GM12878 (cell line): ENCODE measurements around the gene DLG2. TPM values are rescaled to one million over a fixed set of nuclear protein-coding genes. Genes with fewer than 3 reads are reported as not detected.

Source experiments
- ATAC-seq: fragments of 200-7000 bp; cut with Tn5 transposase; 3 replicates; pipeline ENCODE4 v1.9.1; 2020; ENCODE audit warnings: mild to moderate bottlenecking, moderate library complexity
- BruUV-seq: library from RNA; stranded (reverse); fragments of 400-500 nt; replicated peaks from 2 replicates; lab custom pipeline; 2021; lab: Mats Ljungman, UMichigan
- CTCF ChIA-PET: fragments of 300-600 bp; sonication (Branson Sonifier 250); formaldehyde crosslinking; extraction: SDS; loops from one replicate; lab custom pipeline; 2021; ENCODE audit warnings: inconsistent platforms; lab: Yijun Ruan, JAX
- POLR2A ChIA-PET: fragments of 350-600 bp; formaldehyde crosslinking; extraction: SDS; loops from one replicate; lab custom pipeline; 2021; ENCODE audit warnings: inconsistent platforms; lab: Charles Lee
- RAD21 ChIA-PET: fragments of 300-600 bp; sonication (Branson Sonifier 250); formaldehyde crosslinking; loops from one replicate; lab custom pipeline; 2023; ENCODE audit warnings: antibody characterized with exemption; ENCODE audit not compliant: unreplicated experiment; lab: Charles Lee
- SMC1A ChIA-PET: fragments of 300-600 bp; sonication (Branson Sonifier 250); formaldehyde crosslinking; loops from one replicate; lab custom pipeline; 2023; ENCODE audit not compliant: unreplicated experiment, uncharacterized antibody; lab: Charles Lee
- DNase-seq: peaks from one replicate; pipeline ENCODE4 v3.0.0-alpha.2; 2011; ENCODE audit warnings: low read depth, low spot score
- FAIRE-seq: peaks from 3 replicates; lab custom pipeline; 2011; peaks lifted over from hg19 to GRCh38; lab: Jason Lieb, UNC
- H2AFZ ChIP-seq: 2 replicates; pipeline ENCODE4 v1.6.0; 2011; ENCODE audit warnings: low read depth, low read length, control low read depth; ENCODE audit not compliant: control insufficient read depth
- H3K27ac ChIP-seq: 2 replicates; pipeline ENCODE4 v1.5.1; 2011; ENCODE audit warnings: control low read depth; ENCODE audit not compliant: control insufficient read depth, insufficient read depth
- H3K27me3 ChIP-seq, 2 experiments: replicated peaks in 1 of 2; 2 replicates each; pipeline versions ENCODE4 v1.6.0 to v1.6.1; 2011; ENCODE audit warnings: low read length in 1 of 2; ENCODE audit not compliant: control insufficient read depth in 2 of 2, insufficient read depth in 2 of 2
- H3K36me3 ChIP-seq, 2 experiments: 2 replicates each; pipeline ENCODE4 v1.5.1; 2011; ENCODE audit warnings: low read length in 1 of 2; ENCODE audit not compliant: control insufficient read depth in 2 of 2, insufficient read depth in 2 of 2
- H3K4me1 ChIP-seq: 2 replicates; pipeline ENCODE4 v1.6.1; 2011; ENCODE audit warnings: mild to moderate bottlenecking, low read length, moderate library complexity, mixed read lengths; ENCODE audit not compliant: control insufficient read depth, insufficient read depth
- H3K4me2 ChIP-seq: 2 replicates; pipeline ENCODE4 v1.6.0; 2011; ENCODE audit warnings: control low read depth; ENCODE audit not compliant: control insufficient read depth, insufficient read depth
- H3K4me3 ChIP-seq: fragments of 200-600 bp; sonication (generic); 2 replicates; pipeline ENCODE4 v1.5.1; 2016
- H3K79me2 ChIP-seq: 2 replicates; pipeline ENCODE4 v1.6.0; 2011; ENCODE audit warnings: low read length; ENCODE audit not compliant: control insufficient read depth, insufficient read depth
- H3K9ac ChIP-seq: 2 replicates; pipeline ENCODE4 v1.8.0; 2011; ENCODE audit warnings: low read length, control low read depth, mixed read lengths; ENCODE audit not compliant: control insufficient read depth, insufficient read depth
- H3K9me3 ChIP-seq: replicated peaks from 3 replicates; pipeline ENCODE4 v1.5.1; 2011; ENCODE audit warnings: mild to moderate bottlenecking, low read length; ENCODE audit not compliant: control insufficient read depth, insufficient read depth
- H4K20me1 ChIP-seq: 2 replicates; pipeline ENCODE4 v1.6.0; 2011; ENCODE audit not compliant: control insufficient read depth, insufficient read depth
- BHLHE40 ChIP-seq, 2 experiments: fragments of 450-650 bp in 1 of 2; IDR thresholded peaks; 2 replicates each; pipeline ENCODE4 v1.6.1; 2011 to 2017; ENCODE audit warnings: low read depth in 2 of 2, borderline replicate concordance in 1 of 2, improper control_type of control experiment in 1 of 2, low read length in 1 of 2, mild to moderate bottlenecking in 1 of 2
- FOXK2 ChIP-seq: fragments of 450-650 bp; IDR thresholded peaks from 2 replicates; pipeline ENCODE4 v1.6.1; 2017; ENCODE audit warnings: mild to moderate bottlenecking, moderate library complexity
- HCFC1 ChIP-seq: fragments of 150-350 bp; IDR thresholded peaks from 2 replicates; pipeline ENCODE4 v1.6.1; 2014; ENCODE audit warnings: low read length
- JUNB ChIP-seq: IDR thresholded peaks from 2 replicates; pipeline ENCODE4 v1.6.1; 2016; ENCODE audit warnings: antibody characterized with exemption, mild to moderate bottlenecking
- MTA3 ChIP-seq: IDR thresholded peaks from 2 replicates; pipeline ENCODE4 v1.6.1; 2012; ENCODE audit warnings: low read length, inconsistent platforms, borderline replicate concordance
- NBN ChIP-seq: fragments of 450-650 bp; IDR thresholded peaks from 2 replicates; pipeline ENCODE4 v1.6.1; 2016
- NFIC ChIP-seq: IDR thresholded peaks from 2 replicates; pipeline ENCODE4 v1.6.1; 2012; ENCODE audit warnings: low read depth, mild to moderate bottlenecking, inconsistent platforms, low read length, moderate library complexity
- NFYB ChIP-seq: IDR thresholded peaks from 2 replicates; pipeline ENCODE4 v1.6.1; 2011; ENCODE audit warnings: low read depth, mild to moderate bottlenecking, low read length, improper control_type of control experiment, moderate library complexity; ENCODE audit not compliant: insufficient read depth
- RAD51 ChIP-seq: fragments of 450-650 bp; IDR thresholded peaks from 2 replicates; pipeline ENCODE4 v1.6.1; 2016; ENCODE audit warnings: moderate library complexity, mild to moderate bottlenecking, inconsistent platforms
- SKIL ChIP-seq: fragments of 450-650 bp; IDR thresholded peaks from 2 replicates; pipeline ENCODE4 v1.6.1; 2017; ENCODE audit warnings: mild to moderate bottlenecking, low read depth, inconsistent platforms; ENCODE audit not compliant: poor library complexity, severe bottlenecking
- SMAD1 ChIP-seq: fragments of 450-650 bp; IDR thresholded peaks from 2 replicates; pipeline ENCODE4 v1.6.1; 2018; ENCODE audit warnings: mild to moderate bottlenecking, low read depth; ENCODE audit not compliant: partially characterized antibody
- SMARCA5 ChIP-seq: fragments of 450-650 bp; IDR thresholded peaks from 2 replicates; pipeline ENCODE4 v1.6.1; 2017; ENCODE audit warnings: mild to moderate bottlenecking
- WGBS: methylation state at CpG from one replicate; pipeline ENCODE4 v1.1.6; 2016; ENCODE audit warnings: low lambda C conversion rate; ENCODE audit not compliant: insufficient replicate concordance, insufficient coverage; ENCODE audit errors: missing lambda C conversion rate; 5-methylcytosine and 5-hydroxymethylcytosine counted together
- in situ Hi-C: fragments of 300-500 bp; cut with MboI; formaldehyde crosslinking; loops from 9 replicates; pipeline ENCODE4 v1.14.3; 2018; ENCODE audit warnings: mixed read lengths
- intact Hi-C: fragments of 100-400 bp; cut with micrococcal nuclease; formaldehyde crosslinking; loops from one replicate; pipeline ENCODE4 v1.14.2; 2022; ENCODE audit not compliant: unreplicated experiment
- polyA plus RNA-seq, 11 experiments: library from polyadenylated mRNA; depleted of rRNA in 4 of 11; unstranded in 6 of 11; stranded (reverse) in 5 of 11; fragments of >200 nt; fragmentation: Nextera tagmentation in 4 of 11; fragmentation: Illumina TruSeq in 1 of 11; extraction: Ambion mirVana in 4 of 11; extraction: Trizol in 1 of 11; gene quantifications; 1 replicate in 1 of 11; 2 replicates in 10 of 11; pipeline versions ENCODE4 v1.2.1 to v1.2.3, GENCODE V29; 2011 to 2016; ENCODE audit warnings: inconsistent platforms in 2 of 11, missing spikeins in 2 of 11, low read depth in 1 of 11
- total RNA-seq, 4 experiments: library from RNA; depleted of rRNA in 3 of 4; stranded (reverse); fragments of >200 nt in 3 of 4; fragmentation: Illumina TruSeq in 1 of 4; extraction: Trizol in 1 of 4; gene quantifications; 2 replicates each; pipeline versions ENCODE4 v1.2.1 to v1.2.3, GENCODE V29; 2013 to 2021

Gene DLG2
- total and polyA plus RNA-seq, 10 of the 15 experiments (the other 5 are each of a cell fraction or from before 2014, with no cell fraction given) = 0.09 to 0.98 (median 0.35) TPM

DNA sequence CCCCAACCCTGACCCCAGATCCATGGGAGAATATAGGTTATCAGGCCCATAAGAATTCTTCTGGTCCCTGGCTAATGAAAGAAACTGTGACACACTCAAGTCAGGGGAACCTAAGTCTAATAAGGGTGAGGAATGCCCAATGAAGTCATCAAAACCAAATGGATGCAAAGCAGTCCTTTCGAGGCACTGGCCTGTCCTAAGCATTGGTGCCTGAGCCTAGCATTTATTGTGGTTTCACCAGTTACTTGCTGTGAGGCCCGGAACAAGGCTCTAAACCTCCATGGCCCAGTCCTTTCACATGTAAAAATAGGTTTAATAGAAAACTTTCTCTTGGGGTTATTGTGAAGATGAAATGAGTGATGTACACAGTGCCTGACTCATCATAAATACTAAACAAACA is 712.6 kb downstream of the DLG2 start:
- no peaks in the 10 kb centered on the region for H4K20me1 ChIP-seq
- no peaks in the 10 kb centered on the region for H3K4me1 ChIP-seq
- H2AFZ ChIP-seq = no peak overlapping the region
- RAD21 ChIA-PET = no interaction called here
- no peak for TF ChIP-seq SMAD1
- no peak for TF ChIP-seq NBN
- no peak for TF ChIP-seq HCFC1
- no peak for TF ChIP-seq MTA3
- no peak for TF ChIP-seq SKIL
- no peak for TF ChIP-seq RAD51
- TF ChIP-seq SMARCA5 = no peak
- TF ChIP-seq BHLHE40 (IDR thresholded peaks at IDR 0.05; ENCODE audit: borderline replicate concordance in 1 of 2, low read depth in 2 of 2, low read length in 1 of 2) = no peak
- TF ChIP-seq NFYB = no peak
- no peak for TF ChIP-seq FOXK2
- TF ChIP-seq NFIC = no peak
- no peak for TF ChIP-seq JUNB
- H3K79me2 ChIP-seq = no peaks in the 10 kb centered on the region
- ATAC-seq (no peak), DNase-seq (no peak), FAIRE-seq (no peak)
- no TSS peak for BruUV-seq
- intact Hi-C loops = no loop called here
- in situ Hi-C loops = no loop called here
- WGBS = 13% methylated on average over 2 of the region's 2 CpGs
- H3K27ac ChIP-seq = no peak overlapping the region
- H3K4me2 ChIP-seq = no peak overlapping the region
- POLR2A ChIA-PET = no interaction called here
- no peaks in the 10 kb centered on the region for H3K27me3 ChIP-seq
- H3K9me3 ChIP-seq = no peaks in the 10 kb centered on the region
- H3K9ac ChIP-seq = no peak overlapping the region
- H3K36me3 ChIP-seq = no peaks in the 10 kb centered on the region
- H3K4me3 ChIP-seq = no peak overlapping the region
- CTCF ChIA-PET = no interaction called here
- SMC1A ChIA-PET = no interaction called here
